H1 (cell line): ENCODE measurements around the gene OSGEP. TPM values are rescaled to one million over a fixed set of nuclear protein-coding genes. Genes with fewer than 3 reads are reported as not detected.

Source experiments
- CBX5 ChIP-seq: fragments of 300-800, 300-1000 bp; sonication (generic); IDR thresholded peaks from 2 replicates; pipeline ENCODE4 v1.7.1; 2016; ENCODE audit warnings: antibody characterized with exemption, low read length, low read depth
- CBX8 ChIP-seq: fragments of 300-800, 300-1000 bp; sonication (generic); IDR thresholded peaks from 2 replicates; pipeline ENCODE4 v1.7.1; 2016; ENCODE audit warnings: low read depth, low read length, borderline replicate concordance
- CHD2 ChIP-seq: IDR thresholded peaks from 2 replicates; pipeline ENCODE4 v1.6.1; 2012; ENCODE audit warnings: low read length, improper control_type of control experiment
- EZH2 ChIP-seq: fragments of 200-600 bp; sonication (generic); IDR thresholded peaks from 2 replicates; pipeline ENCODE4 v1.7.1; 2012; ENCODE audit warnings: low read depth, mild to moderate bottlenecking, moderate library complexity, low read length, inconsistent platforms; ENCODE audit not compliant: severe bottlenecking
- TAF7 ChIP-seq: optimal IDR thresholded peaks from 2 replicates; pipeline ENCODE3; 2011; ENCODE audit warnings: low read depth, mild to moderate bottlenecking, inconsistent platforms, low read length, moderate library complexity, borderline replicate concordance
- ZNF274 ChIP-seq: IDR thresholded peaks from 2 replicates; pipeline ENCODE4 v1.7.0; 2012; ENCODE audit warnings: low read length, borderline replicate concordance; ENCODE audit errors: extremely low read depth
- polyA plus RNA-seq, 7 experiments: library from polyadenylated mRNA; depleted of rRNA in 3 of 7; stranded (reverse) in 5 of 7; unstranded in 2 of 7; fragments of >200 nt in 5 of 7; fragments of 200-250 nt in 2 of 7; gene quantifications; 1 replicate in 5 of 7; 2 replicates in 1 of 7; 4 replicates in 1 of 7; pipeline versions ENCODE4 v1.2.1 to v1.2.3, GENCODE V29; 2011 to 2013; ENCODE audit warnings: missing spikeins in 2 of 7, mixed read lengths in 2 of 7
- total RNA-seq: library from RNA; stranded (reverse); fragmentation: NEBNext Ultra II Directional; extraction: Animal tissue kit (Norgen Biotek cat#: 25700); gene quantifications from 2 replicates; pipeline ENCODE4 v1.2.1, GENCODE V29; 2021
- TF ChIP-seq, protein P1 (sequence below): IDR thresholded peaks from 2 replicates; pipeline ENCODE4 v1.6.1; 2012; ENCODE audit warnings: inconsistent platforms

Gene OSGEP
- total and polyA plus RNA-seq, 2 of the 8 experiments (the other 6 are each of a cell fraction or from before 2014, with no cell fraction given) = 34.4 to 78.6 TPM

DNA sequence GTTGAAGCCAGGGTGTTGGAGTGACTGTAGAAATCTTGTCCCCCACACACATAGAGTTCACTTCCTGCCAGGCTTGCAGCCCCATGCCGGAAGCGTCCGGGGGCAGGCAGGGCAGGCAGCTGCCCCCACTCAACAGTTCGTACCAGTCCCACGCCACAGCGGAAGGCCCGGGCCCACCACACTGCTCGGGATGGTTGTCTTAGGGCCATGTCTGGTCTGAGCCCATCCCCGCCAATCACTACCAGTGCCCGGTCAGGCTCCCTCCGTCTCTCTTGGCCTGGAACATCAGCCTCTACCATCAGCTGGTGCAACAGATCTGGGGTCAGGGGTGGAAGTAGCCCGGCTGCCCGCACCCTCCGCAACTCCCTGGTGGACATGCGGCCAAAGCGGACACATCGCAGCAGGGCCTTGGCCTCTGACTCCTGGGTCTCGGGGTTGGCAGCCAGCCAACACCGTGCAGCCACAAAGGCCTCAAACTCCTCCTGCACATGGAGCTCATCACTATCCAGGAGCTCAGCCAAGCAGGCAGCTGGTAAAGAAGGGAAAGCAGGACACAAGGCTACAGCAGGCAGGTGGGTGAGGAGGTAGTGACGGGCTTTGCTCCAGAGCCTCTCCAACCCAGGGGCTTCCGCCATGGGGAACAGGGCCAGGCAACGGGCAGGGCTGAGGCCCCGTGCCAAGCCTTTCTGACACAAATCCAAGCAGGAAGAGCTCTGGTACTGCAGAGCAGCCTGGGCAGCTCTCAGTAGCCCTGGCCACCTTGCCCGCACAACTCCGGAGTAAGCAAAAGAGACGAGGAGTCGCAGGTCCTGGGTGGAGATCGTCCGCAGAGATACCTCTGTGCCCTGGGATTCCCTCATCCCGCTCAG lies 24.6 kb downstream of the OSGEP start (continued):
- TF ChIP-seq CBX5 (no peak), CBX8 (no peak), ZNF274 (no peak), EZH2 (no peak), TAF7 (no peak), CHD2 (no peak)
- TF ChIP-seq, protein P1, sequence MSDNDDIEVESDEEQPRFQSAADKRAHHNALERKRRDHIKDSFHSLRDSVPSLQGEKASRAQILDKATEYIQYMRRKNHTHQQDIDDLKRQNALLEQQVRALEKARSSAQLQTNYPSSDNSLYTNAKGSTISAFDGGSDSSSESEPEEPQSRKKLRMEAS = no peak
